Measurements from ENCODE around the gene MBD5.

The MBD5 gene

GRCh38 chr2:148165975-148166374, 145.1 kb downstream of the MBD5 start:
- DNase-seq = no peak
- TF ChIP-seq CTCF (IDR thresholded peaks at IDR 0.05) = no peak
- Mint-ChIP-seq H3K4me1 (no peaks in the 10 kb centered on the region), H3K4me3 (no peak overlapping the region), H3K27me3 (ENCODE audit: low read depth, poor library complexity) (no peaks in the 10 kb centered on the region), H3K27ac (no peak overlapping the region), H3K36me3 (ENCODE audit: low read depth) (peaks cover 29% of the 10 kb centered on the region), H3K9me3 (peaks cover 7% of the 10 kb centered on the region)

- Mint-ChIP-seq H3K9me3 (peaks cover 7% of the 10 kb centered on the region), H3K27me3 (ENCODE audit: low read depth, poor library complexity) (no peaks in the 10 kb centered on the region), H3K36me3 (ENCODE audit: low read depth) (peaks cover 35% of the 10 kb centered on the region), H3K4me1 (no peaks in the 10 kb centered on the region), H3K4me3 (no peak overlapping the region), H3K27ac (no peak overlapping the region)
- TF ChIP-seq CTCF (IDR thresholded peaks at IDR 0.05) = no peak
- no peak for DNase-seq
Observed at GRCh38 chr2:148167241-148167766, 146.4 kb downstream of the MBD5 start.

GRCh38 chr2:148167855-148168254, 147.0 kb downstream of the MBD5 start:
- no peak overlapping the region for H3K27ac Mint-ChIP-seq
- H3K27me3 Mint-ChIP-seq (ENCODE audit: low read depth, poor library complexity) = no peaks in the 10 kb centered on the region
- H3K9me3 Mint-ChIP-seq = peaks cover 7% of the 10 kb centered on the region
- DNase-seq = no peak
- no peak for TF ChIP-seq CTCF (IDR thresholded peaks at IDR 0.05)
- no peaks in the 10 kb centered on the region for H3K4me1 Mint-ChIP-seq
- no peak overlapping the region for H3K4me3 Mint-ChIP-seq
- H3K36me3 Mint-ChIP-seq (ENCODE audit: low read depth) = peaks cover 38% of the 10 kb centered on the region

- H3K4me1 Mint-ChIP-seq = no peaks in the 10 kb centered on the region
- TF ChIP-seq CTCF (IDR thresholded peaks at IDR 0.05) = no peak
- H3K9me3 Mint-ChIP-seq = peaks cover 7% of the 10 kb centered on the region
Observed at GRCh38 chr2:148172131-148172753, 151.4 kb downstream of the MBD5 start.

GRCh38 chr2:148173168-148173567, 152.3 kb downstream of the MBD5 start:
- Mint-ChIP-seq H3K27ac (no peak overlapping the region), H3K4me1 (no peaks in the 10 kb centered on the region), H3K36me3 (ENCODE audit: low read depth) (peaks cover 39% of the 10 kb centered on the region), H3K27me3 (ENCODE audit: low read depth, poor library complexity) (no peaks in the 10 kb centered on the region), H3K9me3 (peaks cover 6% of the 10 kb centered on the region), H3K4me3 (no peak overlapping the region)
- DNase-seq = no peak
- no peak for TF ChIP-seq CTCF (IDR thresholded peaks at IDR 0.05)

More at GRCh38 chr2:148172131-148172753, 151.4 kb downstream of the MBD5 start:
- no peak overlapping the region for H3K27ac Mint-ChIP-seq
- peaks cover 40% of the 10 kb centered on the region for H3K36me3 Mint-ChIP-seq (ENCODE audit: low read depth)
- no peak for DNase-seq
- H3K27me3 Mint-ChIP-seq (ENCODE audit: low read depth, poor library complexity) = no peaks in the 10 kb centered on the region
- H3K4me3 Mint-ChIP-seq = no peak overlapping the region

- Mint-ChIP-seq H3K9me3 (no peaks in the 10 kb centered on the region), H3K36me3 (ENCODE audit: low read depth) (peaks cover 38% of the 10 kb centered on the region), H3K4me1 (no peaks in the 10 kb centered on the region), H3K27me3 (ENCODE audit: low read depth, poor library complexity) (no peaks in the 10 kb centered on the region), H3K27ac (no peak overlapping the region), H3K4me3 (no peak overlapping the region)
- DNase-seq = no peak
- TF ChIP-seq CTCF (IDR thresholded peaks at IDR 0.05) = no peak
Observed at GRCh38 chr2:148177559-148177958, 156.7 kb downstream of the MBD5 start.
